ENCODE results near the gene NUCKS1. TPM values are rescaled to one million over a fixed set of nuclear protein-coding genes. Genes with fewer than 3 reads are reported as not detected.

The NUCKS1 gene
- total RNA-seq, 1 donor from 2014 or later = 102 TPM

DNA sequence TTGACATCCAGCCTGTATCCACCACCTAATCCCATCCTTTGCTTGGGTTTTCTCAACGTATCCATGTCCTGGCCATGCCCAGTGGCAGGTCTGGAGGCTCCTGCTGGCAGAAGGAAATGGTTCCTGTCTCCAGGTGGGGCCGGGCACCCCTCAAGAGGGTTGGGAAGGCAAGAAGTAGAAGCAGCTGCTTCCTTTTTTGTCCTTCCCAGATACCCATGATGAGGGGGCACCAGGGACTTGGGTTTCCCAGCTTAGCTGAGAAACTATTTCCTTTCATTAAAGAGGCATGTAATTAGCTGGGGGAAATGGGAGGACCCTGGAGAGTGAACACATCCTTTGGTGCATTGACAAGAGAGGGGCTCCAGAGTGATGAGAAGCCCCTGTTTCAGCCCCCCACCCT, 48.6 kb downstream of the NUCKS1 start:
- no peak for DNase-seq (ENCODE audit: low spot score)

DNA sequence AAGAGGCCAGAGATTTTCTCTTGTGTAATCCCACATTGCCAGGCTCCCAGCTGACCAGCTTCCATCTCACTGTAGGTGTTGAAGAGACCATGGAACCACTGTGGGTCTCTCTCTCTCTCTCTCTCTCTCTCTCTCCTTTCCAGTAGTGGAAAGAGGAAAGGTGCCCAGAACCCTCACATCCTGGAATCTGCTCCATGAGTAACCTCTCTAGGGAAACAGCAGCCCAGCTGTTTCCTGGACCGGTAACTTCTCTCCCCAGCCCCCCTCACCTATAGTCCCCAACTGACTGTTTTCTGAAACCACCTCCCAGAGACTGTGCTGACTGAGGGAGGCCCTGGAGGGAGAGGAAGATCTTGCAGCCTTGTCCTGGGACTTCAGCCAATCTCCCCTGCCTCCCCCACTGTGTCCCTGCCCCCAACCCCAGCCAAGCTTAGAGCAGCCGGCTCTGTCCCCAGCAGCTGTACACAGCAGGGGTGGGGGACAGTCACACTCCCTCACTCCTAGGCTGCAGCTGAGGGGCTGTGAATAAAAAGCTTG, 49.0 kb downstream of the NUCKS1 start:
- peak; percentile 53 for DNase-seq (ENCODE audit: low spot score)

DNA sequence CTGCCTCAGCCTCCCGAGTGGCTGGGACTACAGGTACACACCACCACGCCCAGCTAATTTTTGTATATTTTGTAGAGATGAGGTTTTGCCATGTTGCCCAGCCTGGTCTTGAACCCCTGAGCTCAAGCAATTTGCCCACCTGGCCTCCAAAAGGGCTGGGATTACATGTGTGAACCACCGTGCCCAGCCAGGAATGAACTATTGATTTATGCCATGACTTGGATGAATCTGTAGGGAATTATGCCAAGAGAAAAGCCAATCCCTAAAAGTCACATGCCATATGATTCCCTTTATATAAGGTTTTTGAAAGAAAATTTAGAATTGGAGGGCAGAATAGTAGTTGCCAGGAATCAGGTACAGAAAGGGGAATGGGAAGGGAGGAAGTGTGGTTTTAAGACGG, 50.6 kb downstream of the NUCKS1 start:
- DNase-seq (ENCODE audit: low spot score) = no peak

DNA sequence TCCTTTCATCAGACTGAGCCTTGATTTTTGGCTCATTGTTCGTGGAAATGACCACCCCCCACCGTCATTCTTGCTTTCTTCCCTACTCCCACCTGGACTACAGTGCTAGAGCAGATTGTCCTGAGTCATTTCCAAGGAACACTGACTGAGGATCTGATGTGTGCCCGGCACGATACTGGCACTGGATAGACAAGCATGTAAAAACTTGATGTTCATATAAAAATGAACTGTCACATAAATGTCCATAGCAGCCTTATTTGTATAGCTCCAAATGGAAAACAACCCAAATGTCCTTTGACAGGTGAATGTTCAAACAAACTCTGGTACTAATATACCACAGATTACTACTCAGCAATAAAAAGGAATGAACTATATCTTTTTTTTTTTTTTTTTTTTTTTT, 51.1 kb downstream of the NUCKS1 start:
- DNase-seq (ENCODE audit: low spot score) = no peak

DNA sequence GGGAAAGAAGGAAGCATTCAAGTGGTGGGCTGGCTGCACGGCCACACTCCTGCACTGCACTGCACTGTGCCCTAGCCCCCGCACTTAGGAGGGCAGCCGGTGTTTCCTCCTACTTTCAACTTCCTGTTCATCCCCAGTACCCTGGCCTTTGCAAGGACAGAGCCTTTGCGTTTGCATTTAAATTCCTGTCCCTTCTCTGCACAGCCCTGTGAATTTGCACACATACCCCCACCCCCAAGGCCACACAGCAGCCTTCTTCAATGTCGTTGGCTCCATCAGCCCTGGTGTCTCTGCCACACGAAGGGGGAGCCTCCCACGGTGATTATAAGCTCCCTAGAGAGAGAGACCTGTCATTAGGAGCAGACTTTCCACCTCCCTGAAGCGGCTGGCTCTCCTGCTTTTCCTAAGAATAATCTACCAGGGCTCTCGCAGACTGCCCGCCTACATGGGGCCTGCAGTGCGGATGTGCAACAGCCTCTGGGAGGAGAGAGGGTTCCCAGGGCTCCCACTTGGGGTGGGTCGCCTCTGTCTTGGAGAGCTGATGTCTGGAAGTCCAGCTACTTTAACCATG, 56.5 kb downstream of the NUCKS1 start:
- DNase-seq (ENCODE audit: low spot score) = peak; percentile 59

DNA sequence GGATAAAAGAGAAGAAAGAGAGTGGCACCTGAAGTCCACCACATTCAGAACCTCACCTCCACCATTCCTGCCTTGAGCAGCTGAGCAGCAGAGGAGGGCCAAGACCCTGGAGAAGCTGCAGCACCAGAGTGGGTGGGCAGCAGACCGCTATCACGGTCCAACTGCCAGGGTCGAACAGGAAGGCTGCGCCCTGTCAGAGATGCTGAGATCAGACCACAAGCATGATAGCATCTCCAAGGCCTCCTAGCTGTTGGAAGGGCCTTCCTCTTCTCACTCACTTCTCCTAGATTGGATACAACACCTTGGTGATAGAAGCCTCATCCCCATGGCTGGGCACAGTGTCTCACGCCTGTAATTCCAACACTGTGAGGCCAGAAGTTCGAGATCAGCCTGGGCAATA, 57.6 kb downstream of the NUCKS1 start:
- no peak for DNase-seq (ENCODE audit: low spot score)

DNA sequence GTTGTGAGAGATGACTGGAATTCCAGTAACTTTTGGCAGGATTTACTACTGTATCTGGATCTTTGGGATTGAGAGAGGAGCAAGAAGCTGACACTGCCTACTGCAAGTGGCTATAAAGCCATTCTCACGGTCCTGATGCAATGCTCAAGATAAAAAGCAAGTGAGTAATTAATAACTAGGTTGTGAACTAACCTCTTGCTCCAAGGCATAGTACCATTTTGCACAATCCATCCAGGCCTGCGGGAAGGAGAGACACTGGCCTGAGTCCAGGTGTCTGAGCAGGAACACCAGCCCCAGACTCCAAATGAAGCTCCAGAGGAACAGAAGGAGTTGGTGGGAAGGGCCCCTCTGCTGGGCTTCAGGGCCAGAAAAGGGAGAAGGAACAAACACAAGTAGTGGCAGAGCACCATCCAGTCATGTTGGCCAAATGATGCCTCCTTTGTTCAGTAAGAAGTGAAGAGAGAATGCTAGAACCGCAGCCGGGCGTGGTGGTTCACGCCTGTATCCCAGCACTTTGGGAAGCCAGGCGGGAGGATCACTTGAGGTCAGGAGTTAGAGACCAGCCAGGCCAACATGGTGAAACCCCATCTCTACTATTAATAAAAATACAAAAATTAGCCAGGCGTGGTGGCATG, 59.7 kb downstream of the NUCKS1 start:
- peak; percentile 80 for DNase-seq (ENCODE audit: low spot score)

DNA sequence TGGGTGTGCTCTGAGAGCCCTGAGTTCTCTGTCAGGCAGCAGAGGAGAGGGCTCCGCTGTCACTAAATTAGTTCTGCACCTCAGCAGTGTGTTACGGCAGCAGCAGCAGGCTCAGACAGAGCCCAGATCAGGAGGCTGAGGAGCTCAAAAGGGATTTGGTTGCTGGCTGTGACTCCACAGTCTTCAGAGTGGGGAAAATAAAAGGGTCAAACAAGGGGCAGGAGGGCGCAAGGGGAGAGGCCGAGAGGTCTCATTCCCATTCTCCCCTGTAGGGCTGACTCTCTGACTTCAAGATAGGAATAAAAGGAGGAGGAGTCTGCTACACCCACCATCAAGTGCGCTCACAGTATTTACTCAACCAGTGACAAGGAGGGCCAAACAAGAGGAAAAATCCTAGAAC, 60.5 kb downstream of the NUCKS1 start:
- DNase-seq (ENCODE audit: low spot score) = no peak

DNA sequence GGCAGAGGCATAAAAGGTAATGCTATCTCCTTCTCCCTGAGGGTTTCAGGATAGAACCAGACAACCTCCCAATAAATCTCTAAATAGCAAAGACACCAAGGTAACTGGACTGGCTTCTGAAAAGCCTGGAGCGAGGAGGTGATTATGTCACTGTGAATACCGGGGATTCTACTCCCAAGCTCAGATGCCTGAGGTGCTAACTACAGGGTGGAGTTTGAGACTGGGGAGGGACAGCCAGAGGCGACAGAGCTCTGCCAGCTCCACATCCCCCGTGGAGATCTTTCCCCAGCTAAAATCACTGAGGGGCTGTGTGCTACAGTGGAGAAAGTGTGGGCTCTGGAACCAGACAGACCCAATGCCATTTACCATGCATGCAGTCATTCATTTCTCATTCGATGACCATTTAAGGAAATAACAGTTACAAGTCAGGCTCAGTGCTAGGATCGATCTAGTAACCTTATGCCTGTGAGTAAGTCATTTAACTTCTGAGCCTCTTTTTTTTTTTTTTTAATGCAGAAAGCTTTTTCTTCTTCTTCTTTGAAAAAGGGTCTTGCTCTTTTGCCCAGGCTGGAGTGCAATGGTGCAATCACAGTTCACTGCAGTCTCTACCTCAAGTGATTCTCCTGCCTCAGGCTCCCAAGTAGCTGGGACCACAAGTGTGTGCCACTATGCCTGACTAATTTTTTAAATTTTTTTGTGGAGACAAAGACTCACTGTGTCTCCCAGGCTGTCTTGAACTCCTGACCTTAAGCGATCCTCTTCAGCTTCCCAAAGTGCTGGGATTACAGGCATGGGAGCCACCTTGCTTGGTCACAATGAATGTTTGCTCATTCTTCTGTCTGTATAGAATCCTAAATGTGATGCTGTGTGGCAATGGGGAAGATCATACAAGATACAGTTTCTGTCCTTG, 61.6 kb downstream of the NUCKS1 start:
- no peak for DNase-seq (ENCODE audit: low spot score)

DNA sequence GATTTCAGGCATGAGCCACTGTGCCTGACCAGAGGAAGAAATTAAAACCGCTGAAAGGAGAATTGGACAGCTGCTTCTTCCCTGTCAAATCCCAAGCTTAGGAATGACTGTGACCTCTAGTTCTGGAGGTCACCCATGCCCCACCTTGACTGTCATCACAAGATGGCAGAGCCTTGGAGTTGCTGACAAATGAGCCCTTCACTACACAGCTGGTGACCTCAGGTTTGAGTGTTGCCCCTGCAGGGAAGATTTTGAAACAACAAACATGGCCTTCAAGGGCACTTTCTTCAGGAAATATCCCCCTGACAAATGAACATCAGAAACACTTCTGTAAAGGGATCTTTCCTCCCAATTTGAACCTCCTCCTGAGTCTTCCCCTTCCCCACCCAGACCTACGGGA, 62.7 kb downstream of the NUCKS1 start:
- no peak for DNase-seq (ENCODE audit: low spot score)

DNA sequence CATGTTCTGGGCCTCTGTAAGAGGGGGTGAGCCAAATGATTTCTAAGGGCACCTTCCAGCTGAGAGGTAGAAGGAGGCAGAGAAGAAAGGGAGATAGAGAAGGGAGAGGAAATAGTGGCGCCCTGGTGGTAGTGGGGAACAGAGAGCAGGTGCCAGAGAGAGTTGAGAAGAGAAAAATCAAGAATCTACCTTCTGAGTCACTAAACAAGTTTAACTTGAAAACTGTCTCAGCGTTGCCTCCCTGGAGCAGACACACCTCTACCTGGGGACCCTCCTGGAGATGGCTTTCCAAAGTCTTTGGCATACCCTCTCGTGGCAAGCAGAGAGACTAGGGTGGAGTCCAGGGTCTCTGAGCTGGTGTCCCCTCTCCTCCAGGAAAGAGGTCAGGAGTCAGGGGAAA, 68.6 kb downstream of the NUCKS1 start:
- DNase-seq (ENCODE audit: low spot score) = no peak

DNA sequence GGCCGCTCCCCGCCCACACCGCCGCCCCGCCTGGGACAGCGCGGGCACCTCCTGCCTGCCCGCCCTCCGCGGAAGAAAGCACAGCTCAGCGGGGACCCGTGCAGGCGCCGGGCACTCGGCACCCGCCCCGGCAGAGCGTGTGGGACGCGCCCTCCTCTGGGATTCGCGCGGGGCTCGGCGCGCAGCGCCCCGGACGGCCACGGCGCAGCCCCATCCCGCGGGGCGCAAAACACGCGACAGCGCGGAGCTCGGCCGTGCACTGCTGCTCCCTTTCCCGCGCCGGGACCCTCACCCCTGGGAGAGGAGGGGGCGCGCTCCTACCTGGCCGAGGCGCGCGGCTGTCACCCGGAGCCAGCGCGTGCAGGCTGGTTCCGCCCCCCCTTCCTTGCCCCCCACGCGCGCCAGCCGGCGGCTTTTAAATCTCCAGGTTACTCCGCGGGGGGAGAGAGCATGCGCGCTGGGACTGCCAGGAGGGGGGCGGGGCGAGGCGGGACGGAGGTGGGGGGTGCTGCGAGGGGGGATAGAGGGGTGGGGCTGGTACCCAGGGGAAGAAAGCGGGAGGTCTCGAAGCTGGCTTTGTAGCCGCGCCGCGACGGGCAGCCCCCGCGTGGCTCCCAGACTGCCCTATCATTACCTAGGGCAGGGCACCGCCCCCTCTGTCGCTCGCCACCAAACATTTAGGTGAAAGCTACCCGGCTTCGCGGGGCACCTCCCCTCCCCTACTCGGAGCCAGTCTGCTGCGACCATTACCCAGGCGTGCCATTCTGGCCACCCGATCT, 69.7 kb downstream of the NUCKS1 start, which contains the start of gene SLC45A3:
SLC45A3 (minus strand) TSS at position 437 of the 779 bp plus-strand sequence. CDS start 15,853 bp downstream, outside the sequence.
- no peak for DNase-seq (ENCODE audit: low spot score)

DNA sequence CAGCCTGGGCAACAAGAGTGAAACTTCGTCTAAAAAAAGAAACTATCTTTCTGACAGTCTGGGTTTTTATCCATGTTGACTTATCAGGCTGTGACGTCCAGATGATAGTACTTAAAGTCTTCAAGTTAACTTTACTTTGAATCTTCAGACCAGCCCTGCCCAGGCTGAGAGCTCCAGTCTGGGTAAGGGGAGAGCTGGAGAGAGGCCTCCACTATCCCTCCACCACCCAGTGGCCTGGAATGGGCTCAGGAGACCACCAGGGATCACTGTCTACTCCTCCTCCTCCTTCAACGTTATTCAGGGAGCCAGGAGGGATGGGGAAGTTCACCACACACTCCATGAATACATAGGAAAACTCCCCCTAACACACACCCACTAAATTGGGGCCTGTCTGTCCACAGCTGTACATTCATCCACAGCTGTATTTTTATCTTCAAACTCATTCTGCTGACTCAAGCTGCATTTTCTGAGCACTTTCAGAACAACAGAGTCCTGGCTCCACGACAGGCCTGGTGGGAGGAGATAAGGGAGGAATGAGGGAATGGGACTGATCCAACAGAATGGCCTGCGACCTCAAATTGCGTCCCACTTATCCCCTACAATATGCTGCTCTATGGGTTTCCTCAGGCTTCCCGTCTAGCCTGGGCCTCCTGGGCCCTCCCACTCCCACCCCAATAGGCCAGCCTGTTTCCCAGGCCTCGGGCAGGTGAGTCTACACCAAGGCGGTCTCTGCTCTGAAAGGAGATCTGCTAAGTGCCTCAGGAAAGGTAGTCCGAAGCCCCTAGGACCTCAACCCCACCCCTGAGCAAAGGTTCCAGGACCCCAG, 71.5 kb downstream of the NUCKS1 start:
- no peak for DNase-seq (ENCODE audit: low spot score)

DNA sequence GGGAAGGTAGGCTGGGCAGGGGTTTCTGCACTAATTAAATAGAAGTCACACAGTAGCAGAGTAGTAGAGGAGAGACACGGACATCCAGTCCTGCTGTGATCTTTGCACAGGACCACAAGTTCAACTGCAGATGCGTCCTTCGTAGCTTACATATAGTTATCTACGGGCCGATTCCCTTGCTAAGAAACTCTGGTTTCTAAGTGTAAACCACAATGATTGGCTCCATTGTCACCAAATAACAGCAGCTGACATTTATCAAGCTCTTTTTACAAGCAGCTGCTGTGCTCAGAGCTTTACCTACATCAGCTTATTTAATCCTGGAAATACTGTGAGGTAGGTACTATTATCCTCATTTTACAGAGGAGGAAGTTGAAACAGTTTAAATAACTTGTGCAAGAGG, 72.8 kb downstream of the NUCKS1 start:
- no peak for DNase-seq (ENCODE audit: low spot score)

DNA sequence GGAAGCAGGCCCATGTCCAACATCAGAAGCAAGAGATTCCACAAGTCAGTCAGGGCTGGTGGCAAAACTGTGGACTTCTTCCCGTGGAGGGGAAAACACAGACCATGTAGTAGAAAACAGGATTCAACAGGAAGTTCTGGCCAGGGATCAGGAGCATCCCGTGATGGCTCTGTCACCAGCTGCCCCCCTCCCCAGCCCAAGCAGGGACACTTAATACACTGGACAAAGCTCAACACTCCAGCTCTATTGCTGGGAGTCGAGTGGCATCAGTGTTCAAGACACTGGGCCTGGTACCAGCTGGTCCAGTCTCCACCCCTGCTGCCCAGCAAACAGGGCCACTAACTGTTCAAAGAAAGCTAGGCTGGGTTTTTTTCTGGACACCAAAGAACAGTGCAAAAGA, 73.4 kb downstream of the NUCKS1 start:
- no peak for DNase-seq (ENCODE audit: low spot score)

DNA sequence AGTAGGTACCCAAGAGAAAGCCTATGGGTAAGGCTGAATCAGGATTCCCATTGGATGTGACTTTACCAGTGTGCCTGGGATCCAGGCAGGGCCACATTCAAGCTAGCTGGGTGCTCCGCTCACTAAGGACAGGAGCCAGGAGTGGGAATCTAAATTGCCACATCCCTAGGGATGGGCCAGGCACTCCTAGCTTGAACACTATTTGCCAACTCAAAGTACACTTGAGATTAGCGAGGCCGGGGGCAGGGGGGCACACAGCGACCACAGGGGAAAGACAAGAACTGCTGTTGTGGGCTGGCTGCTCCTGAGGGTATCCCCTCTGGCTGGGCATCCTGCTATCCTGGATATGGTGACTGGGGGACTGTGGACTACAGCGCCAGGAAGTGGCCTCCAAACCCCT, 74.0 kb downstream of the NUCKS1 start:
- DNase-seq (ENCODE audit: low spot score) = no peak

DNA sequence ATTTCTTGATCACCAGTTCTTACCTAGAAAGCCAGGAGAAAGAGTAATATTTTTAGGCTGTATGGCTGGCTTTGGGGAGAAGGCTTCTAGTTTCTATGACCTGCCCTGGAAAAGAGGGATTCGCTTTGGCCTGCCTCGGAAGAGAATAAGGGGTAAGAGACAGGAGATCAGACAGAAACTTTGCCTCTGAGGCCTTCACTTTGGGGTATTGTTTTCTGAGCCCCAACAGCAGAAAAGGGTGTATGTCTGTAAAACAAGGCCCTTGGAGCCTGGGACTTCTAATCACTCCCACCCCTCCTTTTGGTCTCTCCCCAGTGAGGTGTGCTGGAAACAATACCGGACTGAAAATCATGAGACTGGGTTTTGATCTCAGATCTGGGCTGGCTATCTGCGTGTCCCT, 74.7 kb downstream of the NUCKS1 start:
- no peak for DNase-seq (ENCODE audit: low spot score)

DNA sequence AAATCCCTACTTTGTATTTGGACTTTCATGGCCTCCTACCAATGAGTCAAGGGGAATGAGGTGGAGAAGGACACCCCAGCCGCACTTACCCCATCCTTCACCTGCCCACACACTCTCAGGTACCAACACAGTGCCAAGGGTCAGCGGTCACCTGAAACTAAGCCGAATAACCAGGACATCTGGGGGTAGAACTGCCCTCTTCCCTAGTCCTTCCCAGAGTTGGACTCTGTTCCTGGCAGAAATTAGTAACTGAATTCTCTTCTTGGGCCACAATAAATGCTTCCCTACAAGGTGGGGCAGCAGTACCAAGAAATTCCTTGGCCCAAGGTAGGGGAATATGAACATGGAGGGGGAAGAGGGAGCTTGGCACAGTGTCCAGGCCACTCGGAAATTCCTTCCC, 77.0 kb downstream of the NUCKS1 start:
- DNase-seq (ENCODE audit: low spot score) = no peak

DNA sequence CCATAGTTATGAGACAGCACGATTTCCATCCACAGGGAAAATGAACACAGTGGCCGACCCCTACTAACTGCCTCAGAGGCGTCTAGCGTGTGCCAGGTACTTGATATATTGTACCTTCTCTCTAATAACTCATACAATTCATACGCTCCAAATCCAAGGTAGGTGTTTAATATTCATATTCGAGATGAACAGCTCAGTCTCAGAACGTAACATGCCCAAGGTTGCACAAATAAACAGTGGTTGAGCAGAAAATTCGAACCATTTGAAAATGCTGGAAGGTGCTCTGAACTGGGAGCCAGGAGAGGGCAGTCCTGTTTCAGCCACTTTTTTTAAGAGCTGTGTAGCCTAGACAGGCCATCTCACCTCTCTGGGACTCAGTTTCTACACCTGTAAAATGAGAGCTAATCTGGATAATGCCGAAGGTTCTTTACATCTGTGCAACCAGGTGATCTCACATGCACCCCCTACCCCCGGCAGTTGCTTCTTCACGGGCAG, 77.5 kb downstream of the NUCKS1 start:
- DNase-seq (ENCODE audit: low spot score) = no peak
